ENCODE results near the gene NCOR2.

NCOR2 gene

GRCh38 chr12:124525927-124526692, 41.3 kb downstream of the NCOR2 start:
- DNase-seq (ENCODE audit: low spot score), result no peak

- no peak for DNase-seq (ENCODE audit: low spot score)
Observed at GRCh38 chr12:124525455-124525854, 42.0 kb downstream of the NCOR2 start.

DNA sequence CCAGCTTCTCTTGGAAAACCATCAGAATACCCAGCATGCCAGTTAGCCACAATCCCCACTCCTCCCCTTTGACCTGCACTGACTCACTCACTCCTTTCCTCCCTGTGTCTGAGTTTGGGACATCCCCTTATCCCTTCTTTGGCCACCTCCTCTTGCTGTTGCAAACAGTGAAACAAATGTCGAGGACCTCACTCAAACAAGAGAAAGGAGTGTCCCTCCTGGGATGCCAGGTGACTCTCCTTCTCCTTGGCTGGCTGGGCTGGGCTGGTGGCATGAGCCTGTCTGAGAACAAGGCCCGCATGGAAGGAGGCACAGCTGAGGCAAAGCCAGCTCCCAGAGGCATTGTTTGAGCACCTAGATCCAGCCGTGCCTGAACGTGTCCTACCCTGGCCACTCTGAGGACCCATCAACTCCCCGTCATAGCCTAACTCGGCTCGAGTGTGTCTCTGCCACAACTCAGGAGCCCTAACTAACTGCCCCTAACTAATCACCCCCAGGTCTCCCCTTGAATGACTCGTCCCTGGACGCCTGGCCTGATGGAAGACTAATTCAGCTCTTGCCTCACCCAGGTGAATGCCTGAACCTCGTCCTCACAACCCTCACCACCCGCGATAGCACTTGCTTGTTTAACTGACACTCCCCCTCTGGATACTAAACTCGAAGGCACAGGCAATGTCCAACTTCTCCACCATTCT, 43.0 kb downstream of the NCOR2 start:
- DNase-seq (ENCODE audit: low spot score), result no peak

DNA sequence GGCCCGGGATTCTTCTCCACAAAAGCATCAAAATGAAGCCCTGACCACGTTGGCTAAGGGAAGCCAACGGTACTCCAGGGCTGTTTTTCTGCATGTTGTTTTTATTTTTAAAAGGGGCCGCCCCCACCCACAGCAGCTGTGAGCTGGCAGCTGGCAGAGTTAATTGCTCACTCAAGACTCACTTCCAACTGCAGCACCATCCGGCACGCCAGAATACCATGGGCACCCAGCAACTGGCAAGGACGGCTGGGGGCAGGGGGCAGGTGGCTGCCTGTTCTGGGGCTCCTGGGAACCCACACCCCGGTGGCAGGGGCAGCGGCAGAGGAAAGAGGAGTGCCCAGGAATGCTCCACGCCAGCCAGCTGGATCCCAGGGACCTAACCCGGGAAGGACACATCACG, 44.3 kb downstream of the NCOR2 start:
- DNase-seq (ENCODE audit: low spot score), result no peak

GRCh38 chr12:124520907-124521306, 46.5 kb downstream of the NCOR2 start:
- no peak for DNase-seq (ENCODE audit: low spot score)

DNA sequence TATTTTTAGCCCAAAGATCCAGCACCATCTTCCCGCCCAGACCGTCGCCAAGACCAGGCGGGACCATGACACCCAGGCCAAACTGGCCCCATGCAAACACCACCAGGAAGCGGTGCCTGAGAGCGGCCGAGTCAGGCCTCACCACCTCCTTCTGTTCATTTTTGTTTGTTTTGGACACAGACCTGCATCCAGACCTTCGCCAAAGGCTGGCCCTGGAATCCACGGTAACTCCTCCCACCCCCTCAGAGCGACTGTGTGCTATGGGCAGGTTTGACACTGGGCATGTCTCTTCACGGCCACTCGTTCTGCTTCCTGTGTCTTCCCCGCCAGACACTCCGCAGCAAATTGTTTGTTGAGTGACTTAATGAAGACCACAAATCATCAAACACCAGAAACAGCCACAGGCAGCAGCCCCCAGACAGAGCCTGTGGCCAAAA, 47.1 kb downstream of the NCOR2 start:
- no peak for DNase-seq (ENCODE audit: low spot score)

DNA sequence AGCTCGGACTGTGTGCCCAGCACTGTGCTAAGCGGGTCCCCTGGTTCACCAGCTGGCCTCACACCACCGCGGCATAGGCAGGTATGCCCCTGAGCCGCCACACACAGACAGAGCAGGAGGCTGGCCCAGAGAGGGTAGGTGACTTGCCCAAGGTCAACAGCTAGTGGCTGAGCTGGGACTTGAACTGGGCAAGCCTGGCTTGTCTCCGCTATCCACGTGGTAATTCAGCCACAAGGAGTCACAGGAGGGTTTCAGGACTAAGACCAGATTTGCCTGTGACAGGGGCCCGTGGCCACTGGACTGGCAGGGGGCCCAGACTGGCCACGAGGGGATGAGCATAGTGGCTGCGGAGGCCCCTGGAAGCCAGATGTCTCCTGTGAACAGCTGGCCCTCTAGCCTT, 47.7 kb downstream of the NCOR2 start:
- DNase-seq (ENCODE audit: low spot score), result no peak

GRCh38 chr12:124518051-124518932, 49.1 kb downstream of the NCOR2 start:
- DNase-seq (ENCODE audit: low spot score), result peak; percentile 98

Measured in HuH-7 (cell line).